Stimulated activated CD4-positive, alpha-beta T cell treated with anti-CD3 and anti-CD28 coated beads, TNF-alpha, amount 100 ng/mL, for 1 hour (primary cell): ENCODE results near the gene ALAS1.
A peak's percentile ranks its signal among the peaks of the same experiment; 100 is the strongest.

Experiments used
- DNase-seq, 3 donors: peaks; one replicate each; pipeline ENCODE4 v3.0.0-alpha.2; 2020; ENCODE audit warnings: low read depth in 3 of 3, low spot score in 1 of 3

Gene ALAS1

DNA sequence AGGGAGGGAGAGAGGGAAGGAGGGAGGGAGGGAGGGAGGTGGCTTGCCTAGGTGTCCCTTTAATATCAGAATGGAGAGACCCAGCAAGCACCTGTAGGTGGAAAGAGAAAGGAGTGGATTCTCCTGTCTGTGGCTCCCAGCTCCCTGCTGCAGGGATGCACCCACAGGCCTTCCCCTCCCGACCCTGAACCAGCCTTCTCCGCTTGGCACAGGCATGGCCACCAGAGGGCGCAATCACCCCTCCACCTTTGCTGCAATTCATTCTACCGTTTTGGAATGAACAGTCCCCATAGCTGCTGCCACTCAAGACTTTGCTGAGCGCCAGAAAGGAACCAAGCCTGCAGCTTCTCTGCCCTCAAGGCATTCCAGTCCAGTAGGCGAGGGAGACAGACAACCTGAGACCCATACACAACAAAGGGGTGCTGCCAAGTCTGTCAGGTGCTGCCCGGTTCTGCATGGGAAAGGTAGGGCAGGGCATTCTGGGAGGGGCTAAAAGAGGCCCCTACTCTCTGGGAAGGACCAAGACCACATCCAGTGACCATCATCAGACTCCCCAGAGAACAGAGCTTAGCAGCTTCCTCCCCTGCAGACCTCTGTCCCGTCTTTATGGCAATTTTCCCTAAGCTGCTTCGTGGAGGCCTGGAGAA, 22.5 kb downstream of the ALAS1 start:
- peak; percentile 71 to 89 (median 80) for DNase-seq

GRCh38 chr3:52221141-52221562, 23.2 kb downstream of the ALAS1 start:
- DNase-seq: no peak

- no peak for DNase-seq
These were observed 23.8 kb downstream of the ALAS1 start for GRCh38 chr3:52221563-52222318.

DNA sequence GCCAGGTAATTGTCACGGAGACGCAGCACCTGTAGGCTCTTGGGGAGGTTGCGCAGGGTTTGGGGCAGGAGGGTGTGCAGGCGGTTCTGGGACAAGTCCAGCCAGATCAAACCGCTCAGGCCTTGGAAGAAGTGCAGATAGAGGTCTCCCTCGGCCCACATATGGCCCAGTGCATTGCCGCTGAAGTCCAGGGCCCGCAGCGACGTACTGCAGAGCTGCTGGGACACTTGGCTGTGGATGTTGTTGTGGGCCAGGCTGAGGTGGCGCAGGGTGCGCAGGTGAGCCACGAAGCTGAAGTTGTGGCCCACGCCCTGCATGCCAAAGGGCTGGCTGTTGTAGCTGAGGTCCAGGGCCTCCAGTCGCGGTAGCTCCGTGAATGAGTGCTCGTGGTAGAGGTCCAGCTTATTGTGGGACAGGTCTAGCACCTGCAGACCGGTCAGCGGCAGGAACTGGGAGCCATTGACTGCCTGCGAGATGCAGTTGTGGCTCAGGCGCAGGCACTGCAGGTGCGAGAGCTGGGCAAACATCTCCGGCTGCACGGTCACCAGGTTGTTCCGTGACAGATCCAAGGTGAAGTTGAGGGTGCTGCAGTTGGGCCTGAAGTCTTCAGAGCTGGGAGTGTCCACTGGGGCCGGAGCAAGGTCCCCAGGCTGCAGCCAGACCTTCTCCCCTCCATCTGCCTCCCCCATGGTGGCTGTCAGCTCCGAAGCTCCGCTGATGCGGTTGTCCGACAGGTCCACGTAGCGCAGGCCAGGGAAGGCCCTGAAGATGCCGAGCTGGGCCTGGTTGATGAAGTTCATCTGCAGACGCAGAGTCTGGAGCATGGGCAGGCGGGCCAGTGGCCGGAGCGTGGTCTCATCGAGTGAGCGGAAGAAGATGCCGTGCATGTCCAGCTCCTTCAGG, 24.6 kb downstream of the ALAS1 start:
- DNase-seq: no peak

DNA sequence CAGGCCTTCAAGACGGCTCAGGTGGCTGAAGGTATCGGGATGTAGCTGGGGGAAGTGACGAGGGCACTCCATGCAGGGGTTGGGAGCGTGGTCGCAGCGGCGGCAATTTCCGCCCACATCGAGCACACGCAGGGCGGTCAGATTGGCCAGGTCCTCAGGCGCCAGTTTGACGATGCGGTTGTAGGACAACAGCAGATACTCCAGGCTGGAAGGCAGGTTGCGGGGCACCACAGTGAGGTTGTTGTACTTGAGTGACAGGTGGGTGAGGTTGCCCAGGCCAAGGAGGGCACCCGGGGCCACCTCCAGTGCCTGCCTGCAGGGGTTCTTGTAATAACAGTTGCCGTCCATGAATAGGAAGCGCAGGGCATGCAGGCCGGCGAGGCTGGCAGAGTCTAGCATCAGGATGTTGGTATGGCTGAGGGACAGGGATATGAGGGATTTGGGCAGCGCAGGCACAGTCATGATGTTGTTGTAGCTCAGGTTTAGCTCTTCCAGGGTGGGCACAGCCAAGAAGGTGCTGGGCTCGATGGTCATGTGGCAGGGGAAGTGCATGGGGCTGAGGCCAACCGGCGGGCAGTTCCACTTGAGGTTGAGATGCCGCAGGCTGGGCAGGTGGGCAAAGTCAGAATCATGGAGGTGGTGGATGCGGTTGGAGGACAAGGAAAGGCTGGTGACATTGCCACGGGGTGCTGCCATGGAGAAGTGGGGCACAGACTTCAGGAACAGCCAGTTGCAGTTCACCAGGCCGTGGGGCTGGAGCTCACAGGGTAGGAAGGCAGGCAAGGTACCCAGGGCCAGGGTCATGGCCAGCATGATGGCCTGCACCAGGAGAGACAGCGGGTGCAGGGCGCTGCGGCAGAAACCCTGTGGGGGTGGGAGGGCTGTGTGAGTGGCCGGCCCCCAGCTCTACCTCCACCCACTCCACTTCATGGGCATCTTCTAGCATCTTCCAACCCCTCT, 25.8 kb downstream of the ALAS1 start:
- DNase-seq: no peak

GRCh38 chr3:52225452-52226228, 27.7 kb downstream of the ALAS1 start, which contains the start of gene TLR9:
Gene TLR9, minus strand, starts transcription at chr3:52225645. Its CDS starts 116 bp downstream, at chr3:52225529.
- no peak for DNase-seq

DNA sequence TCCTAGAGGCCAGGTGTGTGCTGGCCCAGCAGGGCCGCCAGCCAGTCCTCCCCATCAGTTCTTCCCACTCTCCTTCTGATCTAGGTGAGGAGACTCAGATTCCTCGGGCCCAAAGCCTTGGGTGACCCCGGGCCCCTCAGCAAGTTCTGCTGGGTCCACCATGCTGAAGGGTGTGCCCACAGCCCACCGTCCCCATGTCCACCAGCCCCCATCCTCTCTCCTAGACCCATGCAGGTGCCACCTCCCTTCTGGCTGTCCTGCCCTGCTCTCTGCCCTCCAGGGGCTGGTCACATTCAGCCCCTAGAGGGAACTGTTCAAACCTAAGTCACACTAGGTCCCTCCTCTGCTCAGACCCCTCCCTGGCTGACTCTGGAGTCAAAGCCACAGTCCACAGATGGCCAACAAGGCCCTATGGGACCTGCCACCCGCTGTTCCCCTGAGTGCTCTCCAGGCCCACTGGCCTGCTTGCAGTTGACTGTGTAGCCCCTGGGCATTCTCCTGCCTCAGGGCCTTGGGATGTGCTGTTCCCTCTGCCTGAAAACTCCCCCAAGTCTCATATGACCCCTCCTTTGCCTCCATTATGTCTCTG, 28.4 kb downstream of the ALAS1 start:
- no peak for DNase-seq

- DNase-seq: no peak
These were observed 29.2 kb downstream of the ALAS1 start for GRCh38 chr3:52227117-52227516.

DNA sequence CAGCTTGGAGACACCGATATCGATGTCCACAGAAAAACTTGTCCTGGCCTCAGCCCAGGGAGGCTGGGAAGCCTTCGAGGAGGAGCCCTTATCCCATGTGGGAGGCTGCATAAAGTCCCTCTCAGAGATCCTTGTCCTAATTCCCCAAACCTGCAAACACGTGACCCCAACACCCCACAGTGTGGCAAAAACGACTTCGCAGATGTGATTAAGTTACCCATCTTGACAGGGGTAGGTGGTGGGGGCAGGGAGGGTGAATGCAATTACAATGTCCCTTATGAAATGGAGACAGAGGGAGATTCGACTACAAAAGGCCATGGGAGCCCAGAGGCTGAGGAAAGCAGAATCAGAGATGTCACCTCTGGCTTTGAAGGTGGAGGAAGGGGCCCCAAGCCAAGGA, 29.8 kb downstream of the ALAS1 start:
- DNase-seq: no peak

DNA sequence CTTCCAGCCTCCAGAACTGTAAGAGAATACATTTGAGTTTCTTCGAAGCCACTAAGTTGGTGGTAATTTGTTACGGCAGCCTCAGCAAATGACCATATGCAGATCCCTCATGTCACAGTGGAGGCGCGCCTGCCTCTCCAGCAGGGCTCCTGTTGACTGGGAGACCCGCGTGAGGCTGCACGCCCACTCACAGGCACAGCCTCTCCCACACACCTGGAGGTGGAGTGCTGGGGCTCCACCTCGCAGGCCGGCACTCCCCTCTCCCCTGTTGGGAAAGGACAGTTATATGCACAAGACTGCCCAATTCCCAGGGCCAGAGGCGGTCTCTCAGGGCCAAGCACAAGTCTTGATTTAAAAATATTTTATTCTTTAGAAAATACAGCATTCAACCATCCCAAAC, 30.3 kb downstream of the ALAS1 start:
- no peak for DNase-seq

DNA sequence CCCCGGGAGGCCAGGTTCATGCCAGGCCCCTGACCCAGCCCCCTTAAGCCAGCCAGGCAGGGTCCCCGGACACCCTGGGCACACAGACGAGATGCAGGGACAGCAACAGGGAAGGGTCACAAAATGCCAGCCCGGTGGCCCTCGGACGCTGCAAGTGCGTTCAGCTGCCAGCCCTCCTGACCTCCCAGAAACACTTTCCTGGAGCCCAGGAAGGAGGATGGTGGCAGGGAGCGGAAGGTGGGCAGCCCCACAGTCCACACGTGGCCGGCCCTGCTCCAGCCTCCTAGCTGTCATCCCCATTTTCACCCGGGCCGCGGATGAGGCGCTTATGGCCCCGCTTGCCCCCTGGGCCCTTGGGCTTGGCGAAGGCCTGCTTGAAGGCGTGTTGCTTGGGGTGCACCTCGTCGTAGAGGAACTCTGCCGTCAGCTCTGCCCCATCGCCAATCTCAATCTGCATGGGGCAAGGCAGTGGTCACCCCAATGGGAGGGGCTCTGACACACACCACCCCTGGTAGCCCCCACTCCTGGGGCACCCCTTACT, 30.9 kb downstream of the ALAS1 start:
- DNase-seq: no peak

GRCh38 chr3:52229656-52230055, 31.7 kb downstream of the ALAS1 start:
- no peak for DNase-seq

GRCh38 chr3:52230461-52230860, 32.5 kb downstream of the ALAS1 start:
- DNase-seq: no peak

DNA sequence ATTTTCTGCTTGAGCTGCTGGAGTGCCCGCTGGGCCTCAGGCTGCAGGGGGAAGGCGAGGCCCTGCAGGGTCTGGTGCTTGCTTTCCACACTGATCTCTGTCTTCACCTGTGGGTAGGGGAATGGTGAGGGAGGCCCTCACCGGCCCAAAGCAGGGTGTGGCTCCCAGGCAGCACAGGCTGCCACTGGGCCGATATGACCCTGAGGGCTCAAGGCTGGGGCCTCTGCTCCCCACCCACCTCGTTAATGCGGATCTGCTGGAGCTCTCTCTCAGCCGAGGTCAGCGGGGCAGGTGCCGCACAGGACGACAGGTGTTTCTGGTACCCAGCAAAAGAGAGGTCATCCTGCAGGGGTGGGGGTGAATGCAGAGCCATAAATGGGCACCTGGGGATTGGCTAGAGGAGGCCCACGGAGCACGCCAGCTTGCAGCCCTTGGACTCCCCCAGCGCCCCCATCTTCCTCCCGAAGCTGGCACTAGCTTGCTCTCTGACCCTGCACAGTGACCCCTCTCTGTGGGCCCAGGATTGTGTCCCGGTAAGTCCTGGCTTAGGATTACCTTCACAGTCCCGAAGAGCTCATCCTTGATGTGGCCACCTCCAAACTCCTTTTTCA, 33.0 kb downstream of the ALAS1 start:
- no peak for DNase-seq

DNA sequence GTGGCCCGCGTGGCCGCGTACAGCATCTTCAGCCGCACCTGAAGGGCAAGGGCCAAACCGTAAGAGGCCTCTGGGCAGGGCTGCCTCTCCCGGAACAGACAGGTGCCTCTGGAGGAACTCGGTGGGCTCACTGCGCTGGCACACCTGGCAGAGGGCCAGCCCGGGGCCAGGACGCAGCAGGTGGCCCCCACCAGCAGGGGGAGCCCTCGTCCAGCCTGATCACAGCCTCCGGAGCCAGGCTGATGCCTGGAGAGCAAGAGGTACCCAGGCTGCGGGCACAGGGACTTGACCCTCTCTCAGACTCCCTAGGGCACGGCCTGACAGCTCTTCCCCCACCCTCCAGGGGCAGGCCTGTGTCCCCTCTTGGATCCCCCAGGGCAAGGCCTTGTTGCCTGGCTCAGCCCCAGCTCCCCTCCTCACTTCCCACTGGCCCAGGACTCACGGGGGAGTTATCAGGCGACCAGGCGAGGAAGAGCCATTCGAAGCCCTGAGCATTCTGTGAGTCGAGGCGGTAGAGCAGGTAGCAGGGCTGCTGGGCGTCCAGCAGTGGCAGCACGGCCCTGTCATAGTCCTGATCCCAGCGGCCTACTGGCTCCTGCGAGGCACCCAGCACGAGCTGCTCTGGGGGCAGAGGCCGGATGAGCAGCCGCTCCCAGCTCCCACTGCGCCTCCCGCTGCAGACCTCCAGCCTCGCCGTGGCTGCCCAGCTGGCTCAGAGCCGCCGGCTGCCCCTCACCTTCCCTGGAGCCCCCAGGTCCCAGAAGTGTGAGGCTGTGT, 33.7 kb downstream of the ALAS1 start:
- peak; percentile 74 to 94 (median 80) for DNase-seq

DNA sequence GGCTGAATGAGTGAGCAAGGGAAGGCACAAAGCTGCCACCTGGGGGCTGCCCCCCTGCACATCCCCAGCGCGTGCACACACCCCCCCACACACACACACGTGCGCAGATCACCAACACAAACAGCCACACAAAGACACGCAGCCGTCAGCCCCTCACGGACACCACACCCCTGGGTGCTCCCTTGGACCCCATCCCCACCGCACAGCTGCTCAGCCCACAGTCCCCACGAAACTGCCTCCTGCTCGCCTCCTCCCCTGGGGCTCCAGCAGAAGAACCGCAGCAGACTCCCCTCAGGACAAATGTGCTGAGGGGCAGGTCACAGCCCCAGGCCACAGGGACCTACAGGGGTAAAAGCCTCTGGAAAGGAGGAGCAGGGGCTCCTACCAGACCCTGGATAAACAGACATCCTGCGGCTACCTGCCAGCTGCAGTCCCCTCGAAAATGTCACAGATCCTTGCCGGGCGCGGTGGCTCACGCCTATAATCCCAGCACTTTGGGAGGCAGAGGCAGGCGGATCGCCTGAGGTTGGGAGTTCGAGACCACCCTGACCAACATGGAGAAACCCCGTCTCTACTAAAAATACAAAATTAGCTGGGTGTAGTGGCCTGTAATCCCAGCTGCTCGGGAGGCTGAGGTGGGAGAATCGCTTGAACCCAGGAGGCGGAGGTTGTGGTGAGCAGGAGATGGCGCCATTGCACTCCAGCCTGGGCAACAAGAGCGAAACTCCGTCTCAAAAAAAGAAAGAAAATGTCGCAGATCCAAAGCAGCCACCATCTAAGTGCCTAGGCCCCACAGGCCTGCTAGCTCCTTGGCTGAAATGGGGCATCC, 34.5 kb downstream of the ALAS1 start:
- no peak for DNase-seq

DNA sequence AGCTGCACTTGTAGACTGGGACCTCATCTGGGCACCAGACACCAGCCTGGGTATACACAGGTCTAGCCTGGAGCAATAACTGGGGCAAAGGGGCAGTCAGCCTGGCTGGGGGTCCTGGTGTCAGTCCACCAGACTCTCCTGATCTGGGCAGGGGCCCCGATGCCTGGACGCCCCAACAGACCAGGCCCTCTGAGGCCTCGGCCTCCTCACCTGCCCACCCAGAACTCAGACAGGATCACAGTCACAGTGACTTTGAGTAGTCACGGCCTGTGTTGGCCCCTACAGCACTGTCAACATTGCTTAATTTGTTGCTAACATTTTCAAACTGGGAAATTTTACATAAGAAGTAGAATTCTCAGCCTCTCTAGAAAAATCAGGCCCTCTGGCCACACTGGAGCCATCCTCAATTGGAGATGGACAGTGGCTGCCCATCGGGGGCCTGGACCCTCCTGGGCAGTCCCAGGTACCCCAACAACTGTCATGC, 35.2 kb downstream of the ALAS1 start:
- DNase-seq: no peak
